MM.1S (cell line): ENCODE measurements around the gene ALG9.

Experiments used
- CTCF ChIP-seq: fragments of 300-600 bp; sonication (generic); IDR thresholded peaks from 2 replicates; pipeline ENCODE4 v1.5.1; 2016; ENCODE audit warnings: antibody characterized with exemption, low read length, mixed read lengths
- EZH2phosphoT487 ChIP-seq: fragments of 300-600 bp; sonication (generic); IDR thresholded peaks from 2 replicates; pipeline ENCODE4 v1.6.1; 2018; ENCODE audit warnings: antibody characterized with exemption, low read length

- TF ChIP-seq CTCF (no peak), EZH2phosphoT487 (no peak)
Measured at GRCh38 chr11:111878385-111878848, 7.0 kb upstream of the ALG9 start.
